ENCODE results near the gene ANKRD62.

- TF ChIP-seq CTCF (IDR thresholded peaks at IDR 0.05; ENCODE audit: low read depth, low read length, poor library complexity, severe bottlenecking) = no peak
- no peak for TF ChIP-seq EZH2phosphoT487 (IDR thresholded peaks at IDR 0.05; ENCODE audit: borderline replicate concordance, low read length)
Observed at GRCh38 chr18:12109836-12110235, 16.2 kb downstream of the ANKRD62 start.

Measured in DOHH2 (cell line).